Activated CD8-positive, alpha-beta memory T cell treated with anti-CD3 and anti-CD28 coated beads for 48 hours (primary cell): ENCODE data around the gene ANKRD44.
"Not testable (repeated sequence)": the region's sequence is repeated elsewhere in the genome, so short reads cannot be mapped to it uniquely, and the experiment has no call there.

Source experiments
- DNase-seq, 3 experiments: peaks; one replicate each; pipeline ENCODE4 v3.0.0-alpha.2; 2020; ENCODE audit warnings: low read depth in 2 of 3, low spot score in 2 of 3

The ANKRD44 gene

DNA sequence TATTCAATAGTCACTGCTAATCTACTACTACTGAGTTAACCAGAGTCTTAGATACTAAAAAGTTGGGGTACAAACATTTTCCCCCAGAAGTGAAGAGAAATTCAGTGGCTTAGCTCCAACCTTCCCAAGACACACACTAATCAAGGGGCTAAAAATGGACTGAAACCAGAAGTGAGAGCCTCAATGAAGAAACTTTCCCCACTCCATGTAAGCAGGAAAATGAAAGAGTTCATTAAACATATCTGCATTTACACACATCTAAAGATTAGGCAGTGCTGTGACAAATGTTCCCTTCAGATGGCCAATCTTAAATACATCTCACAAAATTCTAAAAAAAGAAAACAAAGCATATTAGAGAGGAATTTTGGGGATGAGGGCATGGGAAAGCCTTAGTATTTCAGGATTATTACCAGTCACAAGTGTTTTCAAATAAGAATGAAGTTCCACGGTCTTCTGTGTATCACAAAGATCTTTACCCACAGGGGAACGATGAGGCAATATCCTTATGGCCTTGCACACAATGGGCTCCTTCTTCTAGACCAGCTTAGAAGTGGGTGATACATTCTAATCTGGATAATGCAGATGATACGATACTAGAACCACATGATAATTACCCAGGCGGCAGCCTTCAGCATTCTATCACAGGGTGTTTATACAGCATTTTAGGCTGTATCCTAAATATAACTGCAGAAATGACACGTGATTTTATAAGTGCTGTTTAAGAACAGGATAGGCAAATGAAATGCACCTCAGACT is 17.1 kb downstream of the ANKRD44 start:
- no peak for DNase-seq

DNA sequence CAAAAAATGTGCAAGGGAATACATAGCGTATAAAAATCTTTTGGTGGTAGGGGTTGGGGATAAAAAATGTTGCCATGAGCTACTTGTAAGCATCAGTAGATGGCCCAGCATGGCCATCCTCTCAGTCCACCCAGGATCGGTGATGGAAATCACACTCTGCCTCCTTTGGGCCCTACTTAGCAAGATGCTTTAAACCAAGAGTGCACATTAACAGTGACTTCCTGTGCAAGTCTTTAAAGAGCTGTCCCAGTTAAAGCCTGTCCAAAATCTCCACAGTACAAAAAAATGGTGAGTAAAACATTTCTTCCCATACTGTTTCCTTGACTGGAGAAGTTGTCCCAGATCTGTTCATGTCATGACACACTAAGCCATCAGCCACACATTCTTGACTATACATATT is 18.0 kb downstream of the ANKRD44 start:
- no peak for DNase-seq

DNA sequence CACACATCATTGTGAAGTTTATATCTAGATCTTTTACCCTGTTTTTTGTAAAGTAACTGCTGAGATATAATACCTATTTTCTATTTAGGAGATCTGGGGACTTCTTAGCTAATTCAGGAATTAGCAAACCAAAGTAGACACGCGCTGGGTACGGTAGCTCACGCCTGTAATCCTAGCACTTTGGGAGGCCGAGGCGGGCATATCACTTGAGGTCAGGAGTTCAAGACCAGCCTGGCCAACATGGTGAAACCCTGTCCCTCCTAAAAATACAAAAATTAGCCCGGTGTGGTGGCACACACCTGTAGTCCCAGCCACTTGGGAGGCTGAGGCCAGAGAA is 23.0 kb downstream of the ANKRD44 start:
- DNase-seq, result not testable (repeated sequence)

DNA sequence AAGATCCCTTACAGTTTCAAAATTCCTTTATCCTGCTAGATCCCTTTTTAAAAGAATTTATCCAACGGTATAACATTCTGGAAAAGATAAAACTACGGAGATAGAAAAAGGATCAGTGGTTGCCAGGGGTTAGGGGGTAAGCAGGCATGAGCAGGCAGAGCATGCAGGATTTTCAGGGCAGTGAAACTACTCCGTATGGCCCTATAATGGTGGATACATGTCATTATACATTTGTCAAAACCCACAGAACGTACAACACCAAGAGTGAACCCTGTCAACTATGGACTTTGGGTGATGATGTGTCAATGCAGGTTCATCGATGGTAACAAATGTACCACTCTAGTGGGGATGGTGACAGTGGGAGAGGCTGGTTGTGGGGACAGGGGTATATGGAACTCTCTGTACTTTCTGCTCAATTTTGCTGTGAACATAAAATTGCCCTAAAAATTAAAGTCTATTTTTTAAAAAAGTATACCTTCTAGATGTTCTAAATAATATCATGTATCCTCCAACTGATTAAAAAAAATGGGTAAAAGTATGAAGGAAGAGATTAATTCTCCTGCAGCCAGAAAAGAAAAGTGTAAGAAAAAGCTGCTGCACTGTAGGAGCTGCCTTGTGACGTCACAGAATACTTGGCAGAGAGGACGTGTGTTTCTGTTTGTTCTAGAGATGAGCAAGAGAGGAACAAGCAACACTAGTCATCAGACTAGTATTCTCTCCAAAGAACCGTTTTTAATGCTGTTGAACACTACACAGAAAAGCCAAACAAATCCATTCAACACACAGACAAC is 23.6 kb downstream of the ANKRD44 start:
- no peak for DNase-seq

DNA sequence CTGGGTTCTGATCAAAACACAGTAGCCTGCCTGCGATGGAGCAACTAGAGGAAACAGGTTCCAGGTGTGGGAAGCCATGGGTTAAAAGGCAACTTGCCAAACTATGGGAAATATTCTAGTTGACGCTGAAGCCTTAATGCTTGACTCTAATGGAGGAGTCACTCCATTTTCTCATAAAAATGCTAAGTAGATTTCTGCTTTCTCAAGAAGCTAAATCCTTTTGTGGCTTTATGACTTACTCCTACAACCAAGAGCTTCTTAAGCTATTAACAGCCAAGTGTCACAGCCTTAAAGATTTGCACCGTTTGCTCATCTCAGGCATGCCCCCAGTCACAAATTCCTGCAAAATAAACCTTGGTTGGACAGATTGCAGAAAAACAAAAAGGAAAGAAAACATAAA is 25.2 kb downstream of the ANKRD44 start:
- DNase-seq, result no peak

DNA sequence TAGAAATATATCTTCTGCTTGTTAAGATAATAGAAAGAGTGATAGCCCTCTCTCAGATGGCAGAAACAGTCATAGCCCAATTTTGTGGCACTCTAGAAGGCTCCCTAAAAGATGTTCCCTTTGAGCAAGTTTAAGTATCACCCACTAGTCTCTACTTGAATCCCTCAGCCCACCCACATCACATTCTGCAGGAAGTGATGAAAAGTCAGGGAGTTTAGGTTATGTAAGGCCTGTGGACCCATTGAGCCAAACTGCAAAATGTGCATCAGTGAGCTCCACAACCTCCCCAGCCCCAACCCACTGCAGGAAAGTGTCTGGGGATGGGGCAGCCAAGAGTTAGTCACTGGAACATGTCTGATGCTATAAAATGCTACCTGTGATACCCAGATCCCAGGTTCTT is 25.6 kb downstream of the ANKRD44 start:
- DNase-seq, result no peak

DNA sequence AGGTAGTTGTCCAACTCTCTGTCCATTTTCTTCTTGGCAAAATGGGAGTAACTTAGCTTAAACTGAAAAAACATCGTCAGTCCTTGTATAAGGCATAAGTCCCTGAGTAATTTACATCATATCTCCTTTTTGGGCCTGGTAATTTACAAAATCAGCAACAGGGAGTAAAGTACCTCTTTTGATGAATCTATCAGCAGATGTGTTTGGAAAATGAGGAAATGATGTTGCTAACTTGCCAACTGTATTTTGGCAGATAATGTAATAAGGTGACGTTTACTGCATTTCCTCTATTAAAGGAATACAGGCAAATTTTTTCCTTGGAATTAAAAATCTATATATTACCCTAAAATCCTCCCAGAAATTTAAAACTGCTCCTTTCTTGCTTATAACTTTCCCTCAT is 29.2 kb downstream of the ANKRD44 start:
- DNase-seq, result no peak

DNA sequence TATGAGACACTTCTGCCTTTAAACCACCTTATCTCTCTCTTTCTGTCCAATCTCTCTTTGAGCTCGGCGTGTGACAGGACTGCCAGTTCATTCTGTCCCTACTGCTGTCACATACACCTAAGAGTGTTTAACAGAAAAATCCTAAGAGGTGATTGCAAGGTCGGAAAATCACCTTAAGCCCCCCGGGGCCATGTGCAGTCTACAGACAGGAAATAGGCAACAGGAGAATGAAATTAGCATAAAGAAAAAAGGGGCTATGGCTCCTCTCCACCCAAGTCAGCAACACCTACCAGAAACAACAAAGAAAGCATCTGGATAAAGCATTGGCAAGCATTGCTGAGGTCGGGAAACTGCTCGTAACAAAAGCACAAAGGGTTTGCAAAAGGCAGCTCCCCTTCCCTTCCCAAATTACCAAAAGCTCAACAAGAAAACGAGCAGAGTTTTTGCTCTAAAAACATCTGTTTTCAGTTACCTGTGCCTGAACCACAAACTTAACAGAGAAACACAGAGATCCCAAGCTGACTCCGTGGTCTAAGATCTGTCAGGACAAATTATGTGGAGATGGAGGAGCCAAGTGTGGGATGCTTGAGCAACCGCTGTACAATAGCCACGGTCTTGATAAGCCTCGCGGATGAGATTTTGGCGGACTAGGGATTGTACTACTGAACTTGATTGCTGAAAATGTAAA is 30.4 kb downstream of the ANKRD44 start:
- no peak for DNase-seq

DNA sequence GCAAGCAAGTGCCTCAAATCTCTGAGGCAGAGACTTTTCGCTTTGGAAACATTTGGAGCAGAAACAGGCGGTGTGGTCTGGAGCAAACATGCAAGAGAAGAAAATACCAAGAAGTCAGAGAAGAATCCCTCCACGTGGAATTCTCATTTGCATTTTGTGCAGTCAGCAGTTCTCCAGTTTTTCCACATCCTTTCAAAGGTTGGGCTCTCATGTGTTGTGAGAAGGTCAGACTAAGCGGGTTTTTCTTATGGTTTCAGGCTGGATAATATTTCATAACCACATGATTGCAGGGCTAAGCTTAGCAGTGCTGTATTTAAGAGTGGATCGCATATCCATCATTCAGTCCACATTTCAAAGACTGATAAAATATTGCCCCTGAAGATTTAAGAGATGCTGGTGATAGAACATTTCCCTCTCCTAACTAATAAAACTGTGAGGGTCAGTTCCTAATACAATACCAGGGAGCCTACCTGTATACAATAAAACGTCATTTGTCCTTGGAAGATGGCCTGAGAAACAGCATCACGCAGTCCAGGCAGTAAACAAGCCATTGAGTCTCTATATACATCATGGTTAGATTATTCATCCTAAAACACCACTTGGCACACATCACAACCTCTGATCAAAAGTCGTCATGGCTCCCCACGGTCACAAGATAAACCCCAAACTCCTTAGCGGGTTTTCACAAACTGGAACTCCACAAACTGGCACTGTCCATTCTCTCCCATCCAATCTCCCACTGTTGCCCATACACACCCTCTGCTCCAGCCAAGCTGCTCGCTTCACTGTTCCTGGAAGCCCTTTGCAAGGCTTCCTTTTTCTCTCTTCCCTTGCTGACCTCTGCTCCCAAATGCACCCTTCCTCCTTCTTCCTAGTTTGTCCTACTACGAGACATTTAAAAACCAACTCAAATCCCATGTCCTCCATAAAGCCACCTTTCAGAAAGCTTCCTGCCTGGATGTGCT is 31.5 kb downstream of the ANKRD44 start:
- no peak for DNase-seq

DNA sequence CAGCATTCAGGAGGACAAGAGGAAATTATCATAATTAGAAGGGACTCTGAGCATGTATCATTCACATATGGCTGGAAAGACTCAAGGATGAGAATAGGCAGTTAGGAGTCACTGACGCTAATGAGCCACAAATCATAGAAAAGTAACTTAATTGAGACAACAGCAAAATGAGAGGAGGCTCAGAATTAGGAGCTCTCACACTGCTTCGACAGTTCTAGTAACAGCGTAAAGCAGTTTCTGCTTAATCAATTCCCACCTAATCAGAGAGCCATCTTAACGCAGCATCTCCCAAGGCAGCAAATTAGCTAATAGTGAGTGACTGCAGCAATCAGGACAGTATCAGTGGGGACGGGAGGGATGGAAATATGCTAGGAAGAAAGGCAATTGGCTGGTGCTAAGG is 32.8 kb downstream of the ANKRD44 start:
- DNase-seq, result no peak

DNA sequence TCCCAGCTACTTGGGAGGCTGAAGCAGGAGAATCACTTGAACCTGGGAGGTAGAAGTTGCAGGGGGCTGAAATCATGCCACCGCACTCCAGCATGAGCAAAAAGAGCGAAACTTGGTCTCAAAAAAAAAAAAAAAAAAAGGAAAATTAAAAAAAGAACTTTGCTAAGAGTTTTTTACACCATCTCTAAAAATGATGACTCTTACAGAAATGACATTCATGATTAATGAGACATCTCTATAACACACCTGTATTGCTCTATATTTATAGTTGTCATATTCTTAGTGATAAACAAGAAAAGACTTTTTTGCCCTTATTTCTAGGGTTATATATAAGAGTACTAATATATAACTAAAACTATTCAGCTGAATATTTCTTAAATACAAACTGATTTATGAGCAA is 34.4 kb downstream of the ANKRD44 start:
- no peak for DNase-seq

DNA sequence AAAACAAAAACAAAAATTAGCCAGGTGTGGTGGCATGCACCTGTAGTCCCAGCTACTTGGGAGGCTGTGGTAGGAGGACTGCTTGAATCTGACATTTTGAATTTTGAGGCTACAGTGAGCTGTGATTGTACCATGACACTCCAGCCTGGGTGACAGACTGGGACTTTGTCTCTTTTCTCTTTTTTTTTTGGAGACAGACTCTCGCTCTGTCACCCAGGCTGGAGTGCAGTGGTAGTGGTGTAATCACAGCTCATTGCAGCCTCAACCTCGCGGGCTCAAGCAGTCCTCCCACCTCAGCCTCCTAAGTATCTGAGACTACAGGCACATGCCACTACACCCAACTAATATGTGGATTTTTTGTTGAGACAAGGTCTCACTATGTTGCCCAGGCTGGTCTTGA is 35.6 kb downstream of the ANKRD44 start:
- no peak for DNase-seq

DNA sequence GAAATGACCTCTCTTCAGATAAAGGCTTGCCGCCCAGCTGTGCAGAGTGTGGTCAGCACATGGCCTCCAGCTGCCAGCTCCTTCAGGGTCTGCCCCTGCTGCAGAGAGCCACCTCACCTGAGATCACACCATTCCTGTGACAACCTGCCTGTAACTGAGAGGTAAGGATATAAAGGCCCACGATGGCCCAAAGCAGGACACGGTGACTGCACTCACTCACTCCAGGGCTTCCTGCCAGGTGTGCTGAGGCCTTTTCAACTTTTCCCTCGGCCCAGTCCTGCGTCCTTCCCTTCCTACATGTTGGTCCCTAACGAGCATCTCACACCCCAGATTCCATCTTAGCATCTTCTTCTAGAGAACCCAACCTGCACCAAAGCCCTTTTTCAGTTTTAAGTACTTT is 36.2 kb downstream of the ANKRD44 start:
- no peak for DNase-seq

DNA sequence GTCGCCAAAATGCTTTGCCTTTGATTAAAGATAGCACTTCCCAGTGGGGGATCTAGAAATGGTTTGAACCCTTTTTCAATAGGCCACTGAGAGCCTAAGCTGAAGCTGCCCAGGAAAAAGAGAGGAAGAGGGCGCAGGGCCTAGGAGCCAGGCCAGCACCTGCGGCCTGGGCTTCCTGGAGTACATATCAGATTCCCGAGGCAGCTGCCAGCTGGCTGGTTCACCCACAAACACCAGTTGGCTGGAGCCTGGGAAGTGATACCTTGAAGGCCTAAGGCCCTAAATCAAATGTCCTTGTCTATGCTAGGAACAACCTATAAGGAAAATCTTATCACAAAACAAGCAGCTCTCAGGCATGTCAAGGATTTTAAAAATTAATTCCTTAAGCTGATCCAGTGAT is 37.1 kb downstream of the ANKRD44 start:
- no peak for DNase-seq

DNA sequence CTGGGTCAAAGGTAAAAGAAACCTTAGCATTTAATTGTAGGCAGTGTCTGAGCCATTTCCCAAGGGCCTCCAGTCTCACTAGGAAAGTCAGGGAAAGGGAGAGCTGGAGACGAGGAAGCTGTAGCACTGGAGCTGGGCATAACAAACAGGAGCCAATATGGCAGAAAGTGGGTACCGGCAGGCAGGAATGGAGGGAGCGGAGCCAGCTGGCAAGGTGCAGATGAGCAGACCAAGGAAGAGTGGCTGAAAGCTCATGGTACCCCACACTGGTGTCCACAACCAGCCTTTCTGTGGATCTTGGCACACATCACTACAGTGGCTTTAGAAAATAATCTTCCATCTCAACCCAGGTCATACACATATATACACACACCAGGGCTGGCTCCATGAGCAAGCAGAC is 40.0 kb downstream of the ANKRD44 start:
- no peak for DNase-seq

DNA sequence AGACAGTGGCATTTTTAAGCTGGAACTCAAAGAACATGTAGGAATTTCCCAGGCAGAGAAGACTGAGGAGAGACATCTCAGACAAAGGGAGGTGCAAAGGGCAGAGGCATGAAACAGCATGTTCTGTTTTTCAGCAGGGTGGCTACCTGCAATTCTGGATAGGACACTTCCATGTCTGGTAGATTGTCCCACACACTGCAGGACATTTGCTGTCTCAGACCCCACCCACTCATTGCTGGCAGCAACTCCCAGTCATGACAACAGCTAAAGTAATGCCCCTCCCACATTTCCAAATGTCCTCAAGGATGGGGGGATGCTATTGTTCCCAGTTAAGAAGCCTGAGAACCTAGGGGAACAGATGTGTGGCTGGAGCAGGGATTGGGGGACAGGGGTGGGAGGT is 40.8 kb downstream of the ANKRD44 start:
- DNase-seq, result no peak

DNA sequence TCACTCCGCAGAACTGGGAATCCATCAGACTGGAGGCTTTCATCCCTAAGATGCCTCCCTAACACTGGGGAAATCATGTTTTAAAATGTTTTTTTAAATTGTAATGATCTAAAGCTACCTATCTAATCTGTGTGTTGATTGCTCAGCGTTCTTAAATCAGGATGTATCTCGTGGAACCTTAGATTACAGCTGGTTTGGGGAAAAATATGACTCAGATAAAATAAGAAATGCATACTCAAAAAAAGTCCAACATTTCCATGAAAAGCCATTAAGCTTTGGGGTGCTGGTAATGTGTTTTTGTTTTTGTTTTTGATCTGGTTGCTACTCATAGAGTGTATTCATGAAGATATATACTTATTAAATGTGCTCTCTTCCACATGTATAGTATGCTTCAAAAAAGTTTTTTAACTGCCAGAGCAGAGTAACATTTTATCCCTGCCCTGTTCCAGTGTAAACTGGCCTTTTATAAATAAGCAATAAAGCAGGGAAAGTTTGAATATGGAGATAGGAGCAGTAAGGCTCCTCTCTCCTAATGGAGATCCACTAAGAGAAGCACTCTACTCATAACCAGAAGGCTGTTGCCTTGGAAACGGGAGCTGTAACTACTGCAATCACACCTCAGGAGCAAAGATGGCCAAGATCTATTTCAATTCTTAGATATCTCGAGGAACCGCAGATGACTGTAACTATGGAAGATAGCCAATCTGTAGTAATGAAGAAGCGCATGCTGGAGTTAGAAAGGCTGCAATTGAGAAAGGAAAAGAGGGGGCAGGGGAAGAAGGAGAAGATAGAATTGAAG is 41.6 kb downstream of the ANKRD44 start:
- no peak for DNase-seq

DNA sequence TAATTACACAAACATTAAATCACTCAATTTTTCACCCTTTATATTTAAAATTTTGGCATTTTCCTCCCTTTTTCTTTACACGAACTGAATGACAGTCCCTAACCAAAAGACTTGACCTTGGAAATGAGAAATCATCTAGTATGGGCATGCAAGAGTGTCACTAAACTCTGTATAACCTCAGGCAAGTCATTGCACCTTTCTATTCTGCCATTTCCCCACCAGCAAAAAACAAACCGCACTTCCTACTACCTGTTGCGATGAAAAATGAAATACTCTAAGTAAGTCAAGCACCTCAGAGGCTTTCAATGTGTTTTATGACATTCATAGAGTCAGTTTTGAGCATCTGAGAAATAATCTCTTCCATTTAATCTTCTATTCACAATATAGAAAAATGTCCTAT is 44.1 kb downstream of the ANKRD44 start:
- DNase-seq, result no peak

DNA sequence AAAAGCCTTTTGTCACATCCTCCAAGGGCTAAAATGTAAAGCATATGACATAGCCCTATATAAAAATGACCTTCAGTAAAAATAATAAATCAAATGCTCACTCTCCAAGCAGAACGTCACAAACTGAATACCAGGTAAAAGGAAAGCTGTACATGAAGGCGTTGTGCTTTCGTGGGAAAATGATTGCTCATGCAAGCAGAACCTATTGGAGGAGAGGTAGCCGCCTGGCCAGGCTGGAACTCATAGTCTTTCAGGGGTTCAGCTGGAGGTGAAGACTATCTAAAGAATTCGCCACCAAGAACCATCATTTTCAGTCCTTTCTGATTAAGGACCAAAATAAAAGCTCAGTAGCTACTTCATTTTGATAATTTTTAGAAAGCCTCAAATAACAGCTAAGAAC is 44.7 kb downstream of the ANKRD44 start:
- DNase-seq, result no peak

DNA sequence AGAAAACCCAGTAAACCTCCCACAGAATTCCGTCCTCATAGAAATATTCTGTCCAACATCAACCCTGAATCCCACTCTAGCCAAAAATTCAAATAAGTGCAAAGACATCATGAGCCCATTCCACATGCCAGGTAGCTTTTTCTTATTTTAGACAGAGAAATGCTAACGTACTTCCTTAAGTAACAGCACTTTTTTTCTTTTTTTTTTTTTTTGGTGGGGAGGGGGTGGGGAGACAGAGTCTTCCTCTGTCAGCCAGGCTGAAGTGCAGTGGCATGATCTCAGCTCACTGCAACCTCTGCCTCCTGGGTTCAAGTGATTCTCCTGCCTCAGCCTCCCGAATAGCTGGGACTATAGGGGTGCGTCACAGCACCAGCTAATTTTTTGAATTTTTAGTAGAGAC is 45.5 kb downstream of the ANKRD44 start:
- no peak for DNase-seq
